ENCODE data around the gene RNLS. TPM values are rescaled to one million over a fixed set of nuclear protein-coding genes. Genes with fewer than 3 reads are reported as not detected.

RNLS gene
- total RNA-seq, 3 donors from 2014 or later (not counting 1 experiment from before 2014, with no cell fraction given) = 4.0 to 6.8 (median 4.4) TPM

DNA sequence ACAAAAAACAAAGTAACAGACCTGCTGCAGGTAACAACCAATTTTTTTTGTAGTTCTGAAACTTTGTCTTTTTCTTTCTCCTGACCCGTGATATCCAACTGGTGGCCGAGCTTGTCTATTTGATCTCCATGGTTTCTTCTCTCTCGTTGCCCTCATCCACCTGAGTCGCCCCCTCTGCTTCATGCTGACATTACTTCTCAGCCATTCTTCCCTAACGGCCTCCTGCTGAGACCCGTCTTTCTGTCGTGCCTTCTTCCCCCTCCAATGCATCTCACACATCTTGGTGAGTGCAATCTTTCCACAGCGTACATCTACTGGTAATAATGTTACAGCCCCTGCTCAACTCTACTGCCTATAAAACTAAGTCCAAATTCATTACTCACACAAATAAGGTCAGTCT is 352.9 kb downstream of the RNLS start:
- Histone ChIP-seq H3K4me3 (ENCODE audit: low read length) (no peak overlapping the region), H3K4me1 (ENCODE audit: control insufficient read depth, insufficient read depth, low read length) (no peaks in the 10 kb centered on the region), H3K36me3 (ENCODE audit: control insufficient read depth, insufficient read depth, low read length) (no peaks in the 10 kb centered on the region), H3K27me3 (ENCODE audit: control insufficient read depth, insufficient read depth, low read length) (no peaks in the 10 kb centered on the region), H3K9me3 (ENCODE audit: control insufficient read depth, insufficient read depth, low read length) (no peaks in the 10 kb centered on the region), H3K27ac (ENCODE audit: low read length) (no peak overlapping the region)
- Mint-ChIP-seq H3K36me3 (no peaks in the 10 kb centered on the region), H3K27me3 (ENCODE audit: low read depth in 2 of 2) (peaks cover 0 to 9% of the 10 kb centered on the region in 2 donors), H3K27ac (no peak overlapping the region), H3K9me3 (peaks cover 2 to 4% of the 10 kb centered on the region in 2 donors), H3K4me1 (no peaks in the 10 kb centered on the region), H3K4me3 (no peak overlapping the region)
- intact Hi-C loops (cut with micrococcal nuclease) = no loop called here
- DNase-seq (no peak), ATAC-seq (no peak)
- TF ChIP-seq, protein P1, sequence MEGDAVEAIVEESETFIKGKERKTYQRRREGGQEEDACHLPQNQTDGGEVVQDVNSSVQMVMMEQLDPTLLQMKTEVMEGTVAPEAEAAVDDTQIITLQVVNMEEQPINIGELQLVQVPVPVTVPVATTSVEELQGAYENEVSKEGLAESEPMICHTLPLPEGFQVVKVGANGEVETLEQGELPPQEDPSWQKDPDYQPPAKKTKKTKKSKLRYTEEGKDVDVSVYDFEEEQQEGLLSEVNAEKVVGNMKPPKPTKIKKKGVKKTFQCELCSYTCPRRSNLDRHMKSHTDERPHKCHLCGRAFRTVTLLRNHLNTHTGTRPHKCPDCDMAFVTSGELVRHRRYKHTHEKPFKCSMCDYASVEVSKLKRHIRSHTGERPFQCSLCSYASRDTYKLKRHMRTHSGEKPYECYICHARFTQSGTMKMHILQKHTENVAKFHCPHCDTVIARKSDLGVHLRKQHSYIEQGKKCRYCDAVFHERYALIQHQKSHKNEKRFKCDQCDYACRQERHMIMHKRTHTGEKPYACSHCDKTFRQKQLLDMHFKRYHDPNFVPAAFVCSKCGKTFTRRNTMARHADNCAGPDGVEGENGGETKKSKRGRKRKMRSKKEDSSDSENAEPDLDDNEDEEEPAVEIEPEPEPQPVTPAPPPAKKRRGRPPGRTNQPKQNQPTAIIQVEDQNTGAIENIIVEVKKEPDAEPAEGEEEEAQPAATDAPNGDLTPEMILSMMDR (IDR thresholded peaks at IDR 0.05) = no peak
- 79% methylated on average over 8 of the region's 8 CpGs for WGBS (ENCODE audit: insufficient coverage)

DNA sequence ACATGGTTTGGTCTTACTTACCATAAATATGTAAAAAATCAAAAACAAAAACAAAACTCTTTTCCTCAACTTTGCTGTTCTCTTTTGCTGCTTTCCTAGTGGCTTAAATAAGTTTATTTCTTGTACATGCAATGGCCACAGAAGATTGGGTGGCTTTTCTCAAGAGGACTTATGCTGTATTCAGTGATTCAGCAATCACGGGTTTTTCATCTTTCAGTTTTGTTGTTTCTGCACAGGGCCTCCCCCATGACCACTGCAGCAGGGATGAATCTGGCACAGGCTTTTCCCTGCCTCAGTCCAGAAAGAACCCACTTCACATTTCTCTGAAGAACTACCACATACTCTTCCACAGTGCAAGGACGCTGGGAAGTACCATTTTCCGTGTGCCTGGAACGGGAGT is 355.0 kb downstream of the RNLS start:
- intact Hi-C loops (cut with micrococcal nuclease) = no loop called here
- no peaks in the 10 kb centered on the region for H3K36me3 Mint-ChIP-seq
- no peaks in the 10 kb centered on the region for H3K4me1 Mint-ChIP-seq
- H3K4me3 Mint-ChIP-seq = no peak overlapping the region
- H3K27ac Mint-ChIP-seq = no peak overlapping the region
- ATAC-seq (no peak), DNase-seq (no peak)
- Histone ChIP-seq H3K4me1 (ENCODE audit: control insufficient read depth, insufficient read depth, low read length) (no peaks in the 10 kb centered on the region), H3K4me3 (ENCODE audit: low read length) (no peak overlapping the region), H3K27ac (ENCODE audit: low read length) (no peak overlapping the region), H3K27me3 (ENCODE audit: control insufficient read depth, insufficient read depth, low read length) (no peaks in the 10 kb centered on the region), H3K9me3 (ENCODE audit: control insufficient read depth, insufficient read depth, low read length) (no peaks in the 10 kb centered on the region), H3K36me3 (ENCODE audit: control insufficient read depth, insufficient read depth, low read length) (no peaks in the 10 kb centered on the region)
- 88% methylated on average over 4 of the region's 4 CpGs for WGBS (ENCODE audit: insufficient coverage)
- peaks cover 0 to 9% of the 10 kb centered on the region in 2 donors for H3K27me3 Mint-ChIP-seq (ENCODE audit: low read depth in 2 of 2)
- TF ChIP-seq, protein P1 (IDR thresholded peaks at IDR 0.05) = no peak
- H3K9me3 Mint-ChIP-seq = peaks cover 2 to 4% of the 10 kb centered on the region in 2 donors

DNA sequence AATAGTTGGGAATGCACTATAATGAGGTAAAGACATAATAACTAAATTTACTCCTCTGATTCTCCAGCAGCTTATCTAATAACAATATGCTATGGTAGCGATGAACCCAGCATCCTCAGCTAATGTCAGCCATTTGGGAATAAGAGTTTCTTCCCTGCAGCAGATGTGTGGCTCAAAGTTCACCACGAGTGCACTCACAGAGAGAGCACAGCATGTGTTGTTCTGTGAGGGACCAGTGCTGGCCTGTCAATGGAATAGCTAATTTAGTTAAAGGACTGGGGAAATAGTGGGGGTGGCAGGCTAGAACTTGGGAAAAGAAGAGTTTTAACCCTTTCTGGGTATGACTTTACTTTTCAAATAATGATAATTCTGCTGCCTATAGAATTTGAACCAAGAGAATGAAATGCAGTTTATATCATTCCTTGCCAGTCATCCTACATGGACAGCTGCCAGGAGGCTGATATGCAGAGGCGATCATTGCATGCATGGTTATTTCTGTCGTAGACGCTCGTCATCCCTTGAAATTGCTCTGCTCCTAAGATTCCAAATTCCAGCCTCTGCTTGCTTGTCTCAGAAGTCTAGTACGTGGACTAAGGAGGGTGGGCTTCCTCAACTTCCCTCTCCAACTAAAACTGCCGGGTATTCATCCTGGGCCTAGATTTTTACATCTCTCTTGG is 355.6 kb downstream of the RNLS start:
- TF ChIP-seq, protein P1 (IDR thresholded peaks at IDR 0.05) = no peak
- intact Hi-C loops (cut with micrococcal nuclease) = no loop called here
- Histone ChIP-seq H3K27ac (ENCODE audit: low read length) (no peak overlapping the region), H3K9me3 (ENCODE audit: control insufficient read depth, insufficient read depth, low read length) (no peaks in the 10 kb centered on the region), H3K27me3 (ENCODE audit: control insufficient read depth, insufficient read depth, low read length) (no peaks in the 10 kb centered on the region), H3K36me3 (ENCODE audit: control insufficient read depth, insufficient read depth, low read length) (no peaks in the 10 kb centered on the region), H3K4me1 (ENCODE audit: control insufficient read depth, insufficient read depth, low read length) (no peaks in the 10 kb centered on the region), H3K4me3 (ENCODE audit: low read length) (no peak overlapping the region)
- Mint-ChIP-seq H3K4me1 (no peaks in the 10 kb centered on the region), H3K27me3 (ENCODE audit: low read depth in 2 of 2) (peaks cover 0 to 9% of the 10 kb centered on the region in 2 donors), H3K36me3 (no peaks in the 10 kb centered on the region), H3K4me3 (no peak overlapping the region), H3K27ac (no peak overlapping the region), H3K9me3 (peaks cover 2 to 4% of the 10 kb centered on the region in 2 donors)
- 88% methylated on average over 8 of the region's 8 CpGs for WGBS (ENCODE audit: insufficient coverage)
- ATAC-seq (no peak), DNase-seq (no peak)

DNA sequence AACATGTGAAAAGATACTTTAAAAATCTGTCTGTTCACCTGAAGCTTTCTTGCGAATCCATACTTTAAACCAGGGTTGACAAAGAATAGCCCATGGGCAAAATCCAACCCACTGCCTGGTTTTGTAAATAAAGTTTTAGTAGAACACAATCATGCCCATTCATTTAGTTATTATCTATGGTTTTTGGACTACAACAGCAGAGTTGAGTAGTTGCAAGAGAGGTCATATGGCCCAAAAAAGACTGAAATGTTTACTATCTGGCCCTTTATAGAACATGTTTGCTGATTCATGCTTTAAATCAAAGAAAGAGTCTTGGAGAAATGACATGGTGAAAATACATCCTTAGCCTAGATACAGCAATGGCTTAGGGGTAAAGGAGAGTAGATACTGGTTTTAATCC is 356.2 kb downstream of the RNLS start:
- ATAC-seq = no peak
- H3K4me3 Mint-ChIP-seq = no peak overlapping the region
- H3K9me3 Mint-ChIP-seq = peaks cover 2 to 4% of the 10 kb centered on the region in 2 donors
- Histone ChIP-seq H3K9me3 (ENCODE audit: control insufficient read depth, insufficient read depth, low read length) (no peaks in the 10 kb centered on the region), H3K36me3 (ENCODE audit: control insufficient read depth, insufficient read depth, low read length) (no peaks in the 10 kb centered on the region), H3K27ac (ENCODE audit: low read length) (no peak overlapping the region), H3K4me1 (ENCODE audit: control insufficient read depth, insufficient read depth, low read length) (no peaks in the 10 kb centered on the region), H3K4me3 (ENCODE audit: low read length) (no peak overlapping the region), H3K27me3 (ENCODE audit: control insufficient read depth, insufficient read depth, low read length) (no peaks in the 10 kb centered on the region)
- no peaks in the 10 kb centered on the region for H3K4me1 Mint-ChIP-seq
- H3K27me3 Mint-ChIP-seq (ENCODE audit: low read depth in 2 of 2) = peaks cover 0 to 9% of the 10 kb centered on the region in 2 donors
- H3K36me3 Mint-ChIP-seq = no peaks in the 10 kb centered on the region
- intact Hi-C loops (cut with micrococcal nuclease) = no loop called here
- DNase-seq = no peak
- TF ChIP-seq, protein P1 (IDR thresholded peaks at IDR 0.05) = no peak
- H3K27ac Mint-ChIP-seq = no peak overlapping the region
- WGBS (ENCODE audit: insufficient coverage) = no CpG with 5 or more reads among the region's 1 CpG
